Measurements from ENCODE around the gene FAM184B.
A peak's percentile ranks its signal among the peaks of the same experiment; 100 is the strongest.

FAM184B gene

GRCh38 chr4:17816142-17816541 lies 34.7 kb upstream of the FAM184B start:
- H3K9ac ChIP-seq (ENCODE audit: low read length), result no peak overlapping the region
- H3K4me2 ChIP-seq (ENCODE audit: low read length), result no peak overlapping the region
- no peaks in the 10 kb centered on the region for H3K9me3 ChIP-seq (ENCODE audit: low read length)
- H3K27ac ChIP-seq (ENCODE audit: low read depth, low read length, poor library complexity, severe bottlenecking), result no peak overlapping the region
- peaks cover 39% of the 10 kb centered on the region for H3K79me2 ChIP-seq (ENCODE audit: insufficient read depth, low read length)
- no peaks in the 10 kb centered on the region for H3K27me3 ChIP-seq (ENCODE audit: insufficient read depth, low read length)
- no peak overlapping the region for H2AFZ ChIP-seq (ENCODE audit: low read length)
- peaks cover 60% of the 10 kb centered on the region for H3K36me3 ChIP-seq (ENCODE audit: insufficient read depth, low read length)
- no peaks in the 10 kb centered on the region for H3K9me2 ChIP-seq (ENCODE audit: low read depth, low read length)
- no peaks in the 10 kb centered on the region for H4K20me1 ChIP-seq (ENCODE audit: insufficient read depth, low read length)
- TF ChIP-seq EZH2 (IDR thresholded peaks at IDR 0.05; ENCODE audit: borderline replicate concordance, low read length), result no peak
- TF ChIP-seq, protein P1, sequence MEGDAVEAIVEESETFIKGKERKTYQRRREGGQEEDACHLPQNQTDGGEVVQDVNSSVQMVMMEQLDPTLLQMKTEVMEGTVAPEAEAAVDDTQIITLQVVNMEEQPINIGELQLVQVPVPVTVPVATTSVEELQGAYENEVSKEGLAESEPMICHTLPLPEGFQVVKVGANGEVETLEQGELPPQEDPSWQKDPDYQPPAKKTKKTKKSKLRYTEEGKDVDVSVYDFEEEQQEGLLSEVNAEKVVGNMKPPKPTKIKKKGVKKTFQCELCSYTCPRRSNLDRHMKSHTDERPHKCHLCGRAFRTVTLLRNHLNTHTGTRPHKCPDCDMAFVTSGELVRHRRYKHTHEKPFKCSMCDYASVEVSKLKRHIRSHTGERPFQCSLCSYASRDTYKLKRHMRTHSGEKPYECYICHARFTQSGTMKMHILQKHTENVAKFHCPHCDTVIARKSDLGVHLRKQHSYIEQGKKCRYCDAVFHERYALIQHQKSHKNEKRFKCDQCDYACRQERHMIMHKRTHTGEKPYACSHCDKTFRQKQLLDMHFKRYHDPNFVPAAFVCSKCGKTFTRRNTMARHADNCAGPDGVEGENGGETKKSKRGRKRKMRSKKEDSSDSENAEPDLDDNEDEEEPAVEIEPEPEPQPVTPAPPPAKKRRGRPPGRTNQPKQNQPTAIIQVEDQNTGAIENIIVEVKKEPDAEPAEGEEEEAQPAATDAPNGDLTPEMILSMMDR (IDR thresholded peaks at IDR 0.05; ENCODE audit: low read length), result no peak
- H3K4me1 ChIP-seq (ENCODE audit: insufficient read depth, low read length, severe bottlenecking), result peaks cover 17% of the 10 kb centered on the region
- H3F3A ChIP-seq (ENCODE audit: insufficient read depth, low read length), result no peaks in the 10 kb centered on the region
- no peak overlapping the region for H3K4me3 ChIP-seq (ENCODE audit: low read depth, low read length, poor library complexity, severe bottlenecking)

- Histone ChIP-seq H3K4me3 (ENCODE audit: low read depth, low read length, poor library complexity, severe bottlenecking) (no peak overlapping the region), H2AFZ (ENCODE audit: low read length) (no peak overlapping the region), H4K20me1 (ENCODE audit: insufficient read depth, low read length) (no peaks in the 10 kb centered on the region), H3K79me2 (ENCODE audit: insufficient read depth, low read length) (peaks cover 51% of the 10 kb centered on the region), H3F3A (ENCODE audit: insufficient read depth, low read length) (no peaks in the 10 kb centered on the region), H3K36me3 (ENCODE audit: insufficient read depth, low read length) (peaks cover 49% of the 10 kb centered on the region), H3K9ac (ENCODE audit: low read length) (no peak overlapping the region), H3K27ac (ENCODE audit: low read depth, low read length, poor library complexity, severe bottlenecking) (no peak overlapping the region), H3K4me1 (ENCODE audit: insufficient read depth, low read length, severe bottlenecking) (peaks cover 17% of the 10 kb centered on the region), H3K9me3 (ENCODE audit: low read length) (no peaks in the 10 kb centered on the region), H3K27me3 (ENCODE audit: insufficient read depth, low read length) (no peaks in the 10 kb centered on the region), H3K4me2 (ENCODE audit: low read length) (0 out of 2 replicates have a peak overlapping the region, but pooled peaks have one; percentile 16), H3K9me2 (ENCODE audit: low read depth, low read length) (no peaks in the 10 kb centered on the region)
- TF ChIP-seq, protein P1 (IDR thresholded peaks at IDR 0.05; ENCODE audit: low read length), result no peak
- TF ChIP-seq EZH2 (IDR thresholded peaks at IDR 0.05; ENCODE audit: borderline replicate concordance, low read length), result no peak
Measured at GRCh38 chr4:17814140-17814539, 32.7 kb upstream of the FAM184B start.

- H3K9ac ChIP-seq (ENCODE audit: low read length), result peak overlapping the region; percentile 92
- peak overlapping the region; percentile 98 for H3K4me3 ChIP-seq (ENCODE audit: low read depth, low read length, poor library complexity, severe bottlenecking)
- TF ChIP-seq, protein P1 (IDR thresholded peaks at IDR 0.05; ENCODE audit: low read length), result no peak
- no peak for TF ChIP-seq EZH2 (IDR thresholded peaks at IDR 0.05; ENCODE audit: borderline replicate concordance, low read length)
- H3K36me3 ChIP-seq (ENCODE audit: insufficient read depth, low read length), result peaks cover 42% of the 10 kb centered on the region
- H3K4me1 ChIP-seq (ENCODE audit: insufficient read depth, low read length, severe bottlenecking), result peaks cover 24% of the 10 kb centered on the region
- H3K9me2 ChIP-seq (ENCODE audit: low read depth, low read length), result no peaks in the 10 kb centered on the region
- H4K20me1 ChIP-seq (ENCODE audit: insufficient read depth, low read length), result no peaks in the 10 kb centered on the region
- no peaks in the 10 kb centered on the region for H3K27me3 ChIP-seq (ENCODE audit: insufficient read depth, low read length)
- no peaks in the 10 kb centered on the region for H3K9me3 ChIP-seq (ENCODE audit: low read length)
- no peak overlapping the region for H2AFZ ChIP-seq (ENCODE audit: low read length)
- H3F3A ChIP-seq (ENCODE audit: insufficient read depth, low read length), result no peaks in the 10 kb centered on the region
- peaks cover 64% of the 10 kb centered on the region for H3K79me2 ChIP-seq (ENCODE audit: insufficient read depth, low read length)
- H3K4me2 ChIP-seq (ENCODE audit: low read length), result peak overlapping the region; percentile 87
- no peak overlapping the region for H3K27ac ChIP-seq (ENCODE audit: low read depth, low read length, poor library complexity, severe bottlenecking)
Measured at GRCh38 chr4:17812801-17813200, 31.4 kb upstream of the FAM184B start.
